Measurements from ENCODE around the gene SLC37A4. TPM values are rescaled to one million over a fixed set of nuclear protein-coding genes. Genes with fewer than 3 reads are reported as not detected.
"Not testable (repeated sequence)": the region's sequence is repeated elsewhere in the genome, so short reads cannot be mapped to it uniquely, and the experiment has no call there.

Gene SLC37A4
- 18.5 TPM for total RNA-seq (ENCODE audit: insufficient read depth, low replicate concordance)

DNA sequence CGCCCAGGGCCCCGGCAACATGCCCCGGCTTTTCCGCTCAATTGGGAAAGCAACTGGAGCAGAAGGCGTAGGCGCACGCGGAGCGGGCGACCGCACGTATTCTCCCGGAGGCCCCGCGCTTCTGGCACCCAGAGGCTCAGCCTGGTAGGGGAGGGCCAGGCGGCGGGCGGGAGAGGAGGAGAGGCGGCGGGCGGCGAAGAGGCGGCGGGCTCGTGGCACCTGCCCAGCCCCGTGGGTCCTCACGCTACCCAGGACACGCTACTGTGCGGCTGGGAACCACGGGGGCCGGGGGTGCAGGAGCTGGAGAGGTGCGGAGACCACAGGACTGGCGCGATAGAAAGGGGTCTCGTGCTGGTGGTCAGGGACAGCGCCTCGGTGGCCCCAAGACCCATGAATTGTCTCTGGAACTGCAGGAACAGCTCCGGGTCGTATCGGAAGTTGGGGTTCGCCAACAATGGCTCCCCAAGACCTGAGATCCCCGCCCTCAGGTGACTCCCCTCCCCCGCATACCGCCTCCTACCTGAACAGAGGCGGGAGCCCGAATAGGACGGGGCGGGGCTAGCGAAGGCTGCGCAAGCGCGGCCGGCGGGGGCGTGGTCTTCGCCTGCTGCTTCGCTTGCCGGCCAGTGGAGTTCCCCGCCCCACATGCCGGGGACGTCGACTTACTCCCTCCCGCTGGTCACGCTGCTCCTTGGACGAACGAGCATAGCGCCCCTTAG lies at the start of gene SLC37A4:
Gene SLC37A4 (minus strand): TSS at position 549 of the 719 bp plus-strand sequence.
- peak; percentile 98 for DNase-seq (ENCODE audit: low spot score)

DNA sequence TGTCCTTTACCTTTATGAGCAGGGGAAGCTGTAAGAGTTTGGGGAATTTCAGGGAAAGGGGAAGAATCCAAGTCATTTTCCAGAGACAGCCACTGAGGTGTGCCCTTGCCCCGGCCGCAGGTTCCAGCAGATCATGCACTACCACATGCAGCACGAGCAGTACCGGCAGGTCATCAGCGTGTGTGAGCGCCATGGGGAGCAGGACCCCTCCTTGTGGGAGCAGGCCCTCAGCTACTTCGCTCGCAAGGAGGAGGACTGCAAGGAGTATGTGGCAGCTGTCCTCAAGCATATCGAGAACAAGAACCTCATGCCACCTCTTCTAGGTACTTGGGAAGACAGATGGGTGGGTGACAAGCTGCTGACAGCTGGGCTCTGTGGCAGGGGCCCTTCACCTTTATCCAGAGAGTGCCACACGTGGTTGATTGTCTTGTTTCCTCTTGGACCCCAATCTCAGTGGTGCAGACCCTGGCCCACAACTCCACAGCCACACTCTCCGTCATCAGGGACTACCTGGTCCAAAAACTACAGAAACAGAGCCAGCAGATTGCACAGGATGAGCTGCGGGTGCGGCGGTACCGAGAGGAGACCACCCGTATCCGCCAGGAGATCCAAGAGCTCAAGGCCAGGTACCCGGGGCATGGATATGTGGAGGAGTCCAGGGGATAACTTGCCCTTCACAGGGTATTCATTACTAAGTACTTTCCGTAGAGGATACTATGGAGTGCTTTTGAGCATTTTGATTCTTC lies 48.2 kb upstream of the SLC37A4 start:
- no peak for DNase-seq (ENCODE audit: low spot score)

DNA sequence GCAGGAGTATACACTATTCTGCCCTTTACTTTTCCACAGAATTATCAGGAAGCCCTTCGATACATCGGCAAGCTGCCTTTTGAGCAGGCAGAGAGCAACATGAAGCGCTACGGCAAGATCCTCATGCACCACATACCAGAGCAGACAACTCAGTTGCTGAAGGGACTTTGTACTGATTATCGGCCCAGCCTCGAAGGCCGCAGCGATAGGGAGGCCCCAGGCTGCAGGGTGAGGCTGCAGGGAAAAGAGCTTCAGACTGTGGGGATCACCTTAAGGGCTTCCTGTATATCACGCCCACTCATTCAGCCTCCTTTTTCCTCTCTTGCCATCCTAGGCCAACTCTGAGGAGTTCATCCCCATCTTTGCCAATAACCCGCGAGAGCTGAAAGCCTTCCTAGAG lies 47.2 kb upstream of the SLC37A4 start:
- DNase-seq (ENCODE audit: low spot score), result no peak

DNA sequence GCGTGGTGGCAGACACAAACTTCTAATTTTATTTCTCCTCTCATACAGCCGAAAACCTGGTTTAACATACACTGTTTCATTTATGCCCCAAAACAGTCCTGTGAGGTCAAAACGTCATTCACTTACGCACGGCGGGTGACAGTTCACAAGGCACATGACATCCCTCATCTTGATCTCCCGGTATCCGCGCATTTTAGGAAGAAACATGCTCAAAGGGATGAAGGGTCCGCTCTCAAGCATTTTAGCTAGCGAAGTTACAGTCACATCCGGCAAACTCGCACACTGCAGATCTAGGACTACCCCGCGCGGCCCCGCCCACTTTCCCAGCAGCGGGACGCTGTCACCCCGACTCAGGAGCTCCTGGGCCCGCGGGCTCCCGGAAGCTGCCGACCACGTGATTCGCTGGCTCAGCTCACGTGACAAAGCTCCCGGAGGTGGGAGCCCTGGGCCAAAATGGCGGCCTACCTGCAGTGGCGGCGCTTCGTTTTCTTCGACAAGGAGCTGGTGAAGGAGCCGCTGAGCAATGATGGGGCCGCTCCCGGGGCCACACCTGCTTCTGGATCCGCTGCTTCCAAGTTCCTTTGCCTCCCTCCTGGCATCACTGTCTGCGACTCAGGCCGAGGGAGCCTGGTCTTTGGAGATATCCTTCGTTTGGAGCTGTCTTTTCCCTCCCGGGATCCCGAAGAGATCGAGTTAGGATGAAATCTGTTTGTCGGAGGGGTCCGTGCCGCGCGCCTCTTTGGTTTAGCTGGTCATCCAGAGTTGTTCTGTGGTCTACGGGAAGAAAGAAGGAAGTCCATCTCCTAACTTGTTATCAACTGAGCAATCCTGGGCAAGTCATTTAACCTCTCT lies 36.9 kb upstream of the SLC37A4 start, which contains the start of gene VPS11:
Gene VPS11 (plus strand): TSS at position 448 of the 852 bp plus-strand sequence. CDS start 6 bp downstream, at position 454.
- peak; percentile 98 for DNase-seq (ENCODE audit: low spot score)

DNA sequence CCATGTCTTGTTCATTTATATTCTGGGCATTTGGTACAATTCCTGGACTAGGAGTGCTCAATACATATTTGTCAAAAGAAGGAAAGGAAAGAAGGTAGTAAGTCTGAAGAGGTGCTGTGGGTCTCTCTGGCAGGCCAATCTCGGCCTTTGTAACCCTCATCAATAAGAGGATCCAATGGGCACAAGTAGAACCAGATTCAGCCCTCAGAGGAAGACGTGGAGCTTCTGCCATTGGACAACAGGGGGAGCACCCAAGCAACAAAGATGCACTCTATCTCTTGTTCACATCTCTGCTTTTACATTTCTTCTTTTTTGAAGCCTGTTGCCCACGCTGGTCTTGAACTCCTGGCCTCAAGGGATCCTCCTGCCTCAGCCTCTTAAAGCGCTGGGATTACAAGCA lies 34.7 kb upstream of the SLC37A4 start:
- DNase-seq (ENCODE audit: low spot score), result no peak

DNA sequence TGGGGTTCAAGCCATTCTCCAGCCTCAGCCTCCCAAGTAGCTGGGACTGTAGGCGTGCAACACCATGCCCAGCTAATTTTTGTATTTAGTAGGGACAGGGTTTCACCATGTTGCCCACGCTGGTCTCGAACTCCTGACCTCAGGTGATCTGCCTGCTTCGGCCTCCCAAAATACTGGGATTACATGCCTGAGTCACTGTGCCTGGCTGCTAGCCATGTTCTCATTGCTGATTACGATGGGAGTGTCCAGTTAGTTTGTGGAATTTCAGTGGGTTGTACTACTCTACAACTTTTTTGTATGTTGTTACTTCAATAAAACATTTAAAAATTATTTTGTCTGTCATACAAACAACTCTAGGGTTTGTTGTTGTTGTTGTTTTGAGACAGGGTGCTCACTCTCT lies 32.1 kb upstream of the SLC37A4 start:
- DNase-seq (ENCODE audit: low spot score), result no peak

DNA sequence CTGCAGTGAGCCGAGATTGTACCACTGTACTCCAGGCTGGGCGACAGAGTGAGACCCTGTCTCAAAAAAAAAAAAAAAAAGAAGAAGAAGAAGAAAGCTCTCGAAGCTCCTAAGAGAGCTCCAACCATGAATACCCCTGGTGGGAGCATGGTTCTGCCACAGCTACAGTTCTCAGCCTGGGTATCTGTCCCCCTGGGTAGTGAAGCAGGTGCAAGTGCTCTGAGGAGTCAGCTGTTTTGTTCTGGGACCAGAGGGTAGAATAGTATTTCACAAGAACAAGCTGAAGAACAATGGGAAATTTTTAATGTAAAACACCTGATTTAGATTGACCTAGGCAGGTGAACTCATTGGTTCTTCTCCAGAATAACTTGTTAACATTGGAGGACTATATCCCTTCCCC lies 30.6 kb upstream of the SLC37A4 start:
- no peak for DNase-seq (ENCODE audit: low spot score)

DNA sequence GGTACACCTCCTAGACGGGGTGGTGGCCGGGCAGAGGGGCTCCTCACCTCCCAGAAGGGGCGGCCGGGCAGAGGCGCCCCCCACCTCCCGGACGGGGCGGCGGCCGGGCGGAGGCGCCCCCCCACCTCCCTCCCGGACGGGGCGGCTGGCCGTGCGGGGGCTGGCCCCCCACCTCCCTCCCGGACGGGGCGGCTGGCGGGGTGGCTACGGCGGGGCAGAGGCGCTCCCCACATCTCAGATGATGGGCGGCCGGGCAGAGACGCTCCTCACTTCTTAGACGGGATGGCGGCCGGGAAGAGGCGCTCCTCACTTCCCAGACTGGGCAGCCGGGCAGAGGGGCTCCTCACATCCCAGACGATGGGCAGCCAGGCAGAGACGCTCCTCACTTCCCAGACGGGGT lies 28.5 kb upstream of the SLC37A4 start:
- not testable (repeated sequence) for DNase-seq (ENCODE audit: low spot score)

DNA sequence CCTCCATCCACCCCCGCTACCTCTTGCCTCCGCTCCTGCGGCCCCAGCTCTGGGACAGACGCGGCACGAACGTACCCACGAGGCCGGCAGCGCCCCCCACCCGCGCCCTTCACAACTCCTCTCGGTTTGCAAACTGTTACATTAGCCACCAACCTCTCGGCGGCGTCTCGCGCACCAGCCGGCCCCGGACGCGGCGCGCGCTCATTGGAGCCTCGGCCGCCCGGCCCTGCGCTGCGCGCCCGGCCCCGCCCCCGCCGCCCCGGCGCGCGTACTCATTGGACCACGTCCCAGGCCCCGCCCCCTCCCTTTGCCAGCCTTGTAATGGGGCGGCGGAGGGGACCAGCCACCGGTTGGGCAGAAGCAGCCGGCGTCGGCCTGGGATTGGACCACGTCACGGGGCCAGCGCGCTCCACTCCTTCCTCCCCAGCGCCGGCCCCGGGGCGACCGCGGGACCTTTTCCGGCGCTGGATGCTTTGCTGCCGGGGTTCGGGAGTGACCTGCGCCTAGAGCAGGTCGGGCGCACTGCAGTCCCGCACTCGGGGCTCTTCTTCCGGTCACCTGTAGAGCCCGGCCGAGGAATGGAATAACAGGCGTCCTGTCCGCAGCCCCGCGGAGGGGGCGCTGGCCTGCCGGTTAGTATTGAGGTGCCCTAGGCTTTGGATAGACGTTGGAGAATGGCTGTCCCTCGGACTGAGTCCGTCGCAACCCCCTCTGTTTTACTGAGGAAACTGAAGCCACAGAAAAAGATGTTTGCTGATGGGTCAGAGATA lies 26.5 kb upstream of the SLC37A4 start, which contains the start of gene HYOU1:
Gene HYOU1 (minus strand): TSS at position 206 of the 770 bp plus-strand sequence. CDS start 1,045 bp downstream, outside the sequence.
- peak; percentile 97 for DNase-seq (ENCODE audit: low spot score)

DNA sequence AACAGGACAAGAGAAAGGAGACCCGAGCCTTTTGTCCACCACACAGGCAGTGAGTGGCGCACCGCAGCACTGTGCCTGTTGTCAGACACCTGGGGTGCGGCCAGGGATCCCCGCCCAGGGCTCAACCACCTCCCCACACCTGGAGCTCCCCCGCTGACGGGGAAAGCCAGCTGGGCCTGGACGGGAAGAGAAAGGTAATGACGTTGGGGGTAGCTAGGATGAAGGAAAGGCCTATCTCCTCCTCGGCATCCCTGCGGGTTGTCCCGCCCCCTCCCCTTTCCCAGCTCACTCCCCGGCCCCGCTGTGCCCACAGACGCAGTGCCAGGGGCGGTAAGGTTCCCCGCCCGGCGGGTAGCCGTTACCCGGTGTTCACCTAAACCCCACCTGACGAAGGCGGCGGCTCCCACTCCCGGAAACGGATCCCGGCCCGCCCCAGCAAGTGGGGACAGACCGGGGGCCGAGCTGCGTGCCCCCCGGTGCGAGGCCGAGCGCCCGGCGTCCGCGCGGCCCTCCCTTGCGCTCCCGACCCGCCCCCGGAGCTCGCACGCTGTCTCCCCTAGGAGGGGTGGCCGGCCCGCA lies 25.8 kb upstream of the SLC37A4 start:
- no peak for DNase-seq (ENCODE audit: low spot score)

DNA sequence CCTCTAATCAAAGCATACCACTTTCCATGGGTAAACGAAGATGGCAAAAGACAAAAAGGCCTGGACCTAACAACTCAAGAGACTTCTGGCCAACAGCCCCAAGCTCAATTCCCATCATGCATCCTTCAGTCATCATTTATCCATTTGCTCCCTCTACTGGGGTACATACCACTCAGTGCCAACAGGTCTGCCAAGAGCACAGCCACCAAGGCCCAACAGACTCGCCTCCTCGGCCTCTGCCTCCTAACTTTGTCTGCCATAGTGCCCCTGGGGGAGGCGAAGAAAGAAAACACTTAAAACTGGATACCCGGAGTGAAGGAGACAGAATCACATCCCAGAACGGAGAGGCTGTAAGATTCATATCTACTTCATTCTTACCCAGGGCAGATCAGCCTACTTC lies 25.2 kb upstream of the SLC37A4 start:
- DNase-seq (ENCODE audit: low spot score), result no peak

DNA sequence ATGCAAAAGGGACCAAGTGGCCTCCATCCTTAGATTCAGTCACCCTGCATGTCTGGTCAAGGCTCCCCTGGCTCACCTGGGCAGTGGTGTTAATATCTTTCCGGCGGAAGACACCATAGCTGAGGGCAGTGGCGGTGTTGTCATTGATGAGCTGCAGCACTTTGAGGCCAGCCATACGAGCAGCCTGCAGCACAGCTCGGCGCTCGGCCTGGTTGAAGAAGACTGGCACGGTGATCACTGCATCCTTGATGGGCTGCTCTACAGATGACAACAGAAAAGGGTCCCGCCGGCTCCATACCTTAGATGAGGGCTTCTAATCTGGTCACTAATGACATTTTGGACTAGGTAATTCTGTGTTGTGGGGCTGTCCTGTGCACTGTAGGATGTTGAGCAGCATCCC lies 23.7 kb upstream of the SLC37A4 start:
- no peak for DNase-seq (ENCODE audit: low spot score)

DNA sequence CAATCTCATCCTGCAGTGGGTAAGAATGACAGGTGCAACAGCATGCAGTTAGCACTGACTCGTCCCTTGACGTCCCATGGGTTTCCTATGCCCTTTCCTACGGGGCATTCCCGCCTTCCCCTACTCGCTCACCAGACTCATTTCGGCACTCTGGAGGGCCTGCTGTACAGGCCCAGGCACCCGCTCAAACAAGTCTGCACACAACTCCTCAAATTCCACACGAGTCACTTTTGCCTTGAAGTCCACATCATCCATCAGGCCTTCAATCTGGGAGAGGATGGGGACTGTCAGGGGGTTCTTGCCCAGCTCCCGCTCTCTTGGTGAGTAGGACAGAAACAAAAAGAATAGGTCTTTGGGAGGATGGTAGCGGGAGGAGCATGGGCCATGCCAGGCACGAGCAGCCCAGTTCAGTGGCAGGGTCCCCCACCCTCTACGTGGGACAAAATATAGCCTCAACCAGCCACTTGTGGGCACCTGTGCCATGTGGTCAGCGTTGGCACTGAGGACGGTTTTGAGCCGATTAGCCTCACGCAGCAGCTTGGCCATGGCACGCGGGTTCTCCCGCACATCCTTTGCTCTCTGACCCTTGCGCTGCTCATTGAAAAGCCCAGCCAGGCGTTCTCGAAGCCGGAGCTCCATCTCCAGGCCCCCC lies 21.6 kb upstream of the SLC37A4 start:
- peak; percentile 20 for DNase-seq (ENCODE audit: low spot score)

DNA sequence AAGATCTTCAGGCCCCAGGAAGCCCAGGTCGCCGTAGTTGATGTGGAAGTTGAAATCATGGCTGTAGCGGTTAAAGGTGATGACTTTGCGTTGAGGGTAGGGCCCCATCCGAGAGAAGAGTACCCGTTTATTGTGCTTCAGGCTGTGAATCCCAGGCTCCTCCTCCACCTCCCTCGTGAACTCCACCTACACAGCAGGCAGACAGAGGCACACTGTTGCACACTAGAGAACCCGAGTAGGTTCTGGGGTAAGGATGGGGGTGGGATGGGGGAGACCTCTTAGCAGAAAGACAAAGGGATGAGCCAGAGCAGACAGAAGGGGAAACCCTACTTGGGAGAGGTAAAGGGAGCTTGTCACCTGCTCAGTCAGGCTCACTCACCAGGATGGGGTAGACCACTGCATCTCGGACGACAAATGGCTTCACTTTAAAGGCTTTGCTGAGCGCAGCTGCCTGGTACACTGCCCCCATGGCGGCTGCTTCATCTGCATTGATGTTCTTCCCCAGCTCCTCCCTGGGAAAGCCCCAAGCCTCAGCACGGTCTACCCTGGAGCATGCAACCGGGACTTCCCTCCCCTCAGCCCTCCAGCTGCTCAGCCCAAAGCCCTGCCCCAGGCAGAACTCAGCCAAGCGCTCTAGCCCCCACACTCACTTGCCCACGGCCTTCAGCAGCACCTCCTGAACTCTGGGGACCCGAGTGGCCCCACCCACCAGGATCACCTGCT lies 20.9 kb upstream of the SLC37A4 start:
- DNase-seq (ENCODE audit: low spot score), result no peak

DNA sequence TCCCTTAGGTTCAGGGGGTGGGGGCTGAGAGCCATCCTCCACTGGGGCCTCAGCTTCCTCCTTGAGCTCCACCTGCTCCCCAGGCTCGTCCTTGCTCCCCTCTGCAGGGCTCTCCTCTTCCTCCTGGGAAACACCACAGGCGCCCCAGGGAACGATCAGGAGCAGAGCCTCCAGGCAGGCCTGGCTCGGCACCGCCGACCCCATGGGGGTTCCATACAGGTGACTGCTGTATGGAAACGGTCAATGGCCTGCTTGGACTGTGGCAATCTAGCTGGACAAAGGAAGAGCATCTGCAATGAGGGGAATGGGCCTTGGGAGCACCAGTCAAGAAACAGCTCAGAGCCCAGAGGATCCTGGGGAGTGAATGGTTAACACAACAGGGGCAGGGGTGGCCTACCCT lies 18.4 kb upstream of the SLC37A4 start:
- DNase-seq (ENCODE audit: low spot score), result no peak

DNA sequence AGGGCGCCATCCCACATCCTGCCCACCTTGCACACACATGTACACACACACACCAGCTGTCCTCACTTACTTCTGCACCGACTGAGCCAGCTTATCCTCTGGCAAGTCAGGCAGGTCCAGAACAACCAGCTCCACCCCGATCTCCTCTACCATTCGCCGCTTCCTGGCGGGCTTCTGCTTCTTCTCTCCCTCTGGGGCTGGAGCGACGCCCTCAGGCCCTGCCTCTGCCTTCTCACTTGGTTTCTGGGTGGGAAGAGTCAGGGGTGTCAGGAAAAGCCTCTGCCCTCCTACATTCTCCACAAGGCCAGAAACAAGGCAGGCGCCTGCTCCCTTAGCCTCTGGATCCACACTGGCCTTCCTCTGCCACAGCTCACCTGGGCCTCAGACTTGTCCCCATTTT lies 18.0 kb upstream of the SLC37A4 start:
- no peak for DNase-seq (ENCODE audit: low spot score)

DNA sequence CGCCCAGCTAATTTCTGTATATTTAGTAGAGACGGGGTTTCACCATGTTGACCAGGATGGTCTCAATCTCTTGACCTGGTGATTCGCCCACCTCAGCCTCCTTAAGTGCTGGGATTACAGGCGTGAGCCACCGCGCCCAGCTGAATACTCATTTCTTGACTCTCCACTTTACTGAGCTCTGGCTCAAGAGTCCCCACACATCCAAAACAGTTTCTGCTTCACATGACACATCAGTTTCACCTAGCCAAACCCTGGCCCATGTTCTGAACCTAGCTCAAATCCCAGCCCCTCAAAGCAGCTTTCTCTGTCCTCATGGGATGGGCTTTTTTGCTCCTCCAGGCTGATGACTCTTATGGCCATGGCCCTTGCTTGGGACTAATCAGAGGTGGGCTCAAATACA lies 16.5 kb upstream of the SLC37A4 start:
- no peak for DNase-seq (ENCODE audit: low spot score)

DNA sequence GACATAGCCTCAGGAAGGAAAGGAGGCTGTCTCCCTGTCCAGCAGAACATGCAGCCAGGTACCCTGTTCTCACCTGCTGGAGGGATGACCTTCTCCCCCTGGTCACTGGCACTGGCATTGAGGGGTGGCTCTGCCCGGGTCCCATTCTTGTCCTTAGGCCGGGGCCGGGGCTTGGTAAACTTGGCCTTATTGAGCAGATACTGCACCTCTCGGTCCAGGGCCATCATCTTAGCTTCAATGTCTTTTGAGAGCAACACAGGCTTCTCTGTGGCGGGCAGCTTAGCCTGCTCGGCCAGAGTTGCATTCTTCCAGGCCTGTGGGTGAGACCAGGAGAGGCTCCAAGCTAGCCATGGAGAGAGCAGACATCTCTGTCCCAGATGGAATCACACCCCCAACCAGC lies 15.8 kb upstream of the SLC37A4 start:
- no peak for DNase-seq (ENCODE audit: low spot score)

DNA sequence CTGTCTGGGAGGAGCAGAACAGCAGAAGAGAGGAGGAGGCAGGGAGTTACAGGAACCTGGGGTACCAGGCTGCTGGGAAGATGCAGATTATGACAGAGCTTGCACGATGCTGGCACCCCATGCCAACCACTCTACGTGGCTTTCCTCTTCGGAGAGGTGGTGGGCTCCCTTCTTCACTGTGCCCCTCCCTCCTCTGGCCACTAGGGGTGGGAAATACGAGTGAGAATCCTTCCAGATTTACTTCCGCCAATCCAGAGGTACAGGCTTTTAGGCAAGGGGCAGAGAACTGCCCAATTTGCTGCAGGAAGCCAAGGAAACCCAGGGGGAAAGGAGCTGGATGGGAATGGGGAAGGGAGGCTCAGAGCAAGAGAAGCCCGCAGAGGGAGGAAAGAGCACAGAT lies 14.0 kb upstream of the SLC37A4 start:
- DNase-seq (ENCODE audit: low spot score), result no peak

DNA sequence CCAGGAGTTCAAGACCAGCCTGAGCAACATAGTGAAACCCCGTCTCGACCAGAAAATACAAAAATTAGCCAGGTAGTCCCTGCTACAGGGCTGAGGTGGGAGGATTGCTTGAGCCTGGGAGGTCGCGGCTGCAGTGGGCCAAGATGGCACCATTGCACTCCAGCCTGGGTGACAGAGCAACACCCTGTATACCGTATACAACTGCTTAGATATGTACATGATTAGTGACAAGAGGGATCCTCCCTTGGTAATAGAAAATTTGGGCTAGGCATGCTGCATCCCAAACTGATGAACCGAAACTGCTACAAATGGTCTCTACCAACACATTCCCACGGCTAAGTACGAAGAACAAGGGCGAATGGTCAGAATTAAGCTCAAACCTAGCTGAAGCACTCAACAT lies 12.2 kb upstream of the SLC37A4 start:
- DNase-seq (ENCODE audit: low spot score), result no peak
